DMS53 treated with DMSO at 0.1 percent for 48 hours (cell line): ENCODE results near the gene SPATA16.
"Not testable (repeated sequence)": the region's sequence is repeated elsewhere in the genome, so short reads cannot be mapped to it uniquely, and the experiment has no call there.

Experiments
- DNase-seq: peaks from one replicate; lab custom pipeline; 2025; ENCODE audit not compliant: unreplicated experiment; lab: John Stamatoyannopoulos, UW

SPATA16 gene

GRCh38 chr3:172903642-172904320 is 237.3 kb downstream of the SPATA16 start:
- no peak for DNase-seq

- DNase-seq = no peak
Measured at GRCh38 chr3:172892158-172892557, 248.9 kb downstream of the SPATA16 start.

- no peak for DNase-seq
Measured at GRCh38 chr3:172885704-172886103, 255.3 kb downstream of the SPATA16 start.

- no peak for DNase-seq
Measured at GRCh38 chr3:172882563-172882962, 258.5 kb downstream of the SPATA16 start.

- not testable (repeated sequence) for DNase-seq
Measured at GRCh38 chr3:172879381-172879780, 261.7 kb downstream of the SPATA16 start.

GRCh38 chr3:172877011-172877410 is 264.0 kb downstream of the SPATA16 start:
- DNase-seq = no peak

GRCh38 chr3:172876297-172876696 is 264.7 kb downstream of the SPATA16 start:
- DNase-seq = no peak

GRCh38 chr3:172875039-172875438 is 266.0 kb downstream of the SPATA16 start:
- DNase-seq = no peak

GRCh38 chr3:172869784-172870518 is 271.1 kb downstream of the SPATA16 start:
- no peak for DNase-seq

- DNase-seq = no peak
Measured at GRCh38 chr3:172869368-172869771, 271.7 kb downstream of the SPATA16 start.

- no peak for DNase-seq
Measured at GRCh38 chr3:172868582-172869200, 272.3 kb downstream of the SPATA16 start.

- DNase-seq = not testable (repeated sequence)
Measured at GRCh38 chr3:172866726-172867350, 274.2 kb downstream of the SPATA16 start.

GRCh38 chr3:172859041-172859440 is 282.0 kb downstream of the SPATA16 start:
- no peak for DNase-seq

- DNase-seq = peak; percentile 2
Measured at GRCh38 chr3:172856795-172857742, 284.0 kb downstream of the SPATA16 start.

- no peak for DNase-seq
Measured at GRCh38 chr3:172855037-172855436, 286.0 kb downstream of the SPATA16 start.

- DNase-seq = no peak
Measured at GRCh38 chr3:172853921-172854666, 286.9 kb downstream of the SPATA16 start.

- no peak for DNase-seq
Measured at GRCh38 chr3:172853005-172853404, 288.0 kb downstream of the SPATA16 start.

GRCh38 chr3:172848910-172849309 is 292.1 kb downstream of the SPATA16 start:
- DNase-seq = no peak

GRCh38 chr3:172847292-172847691 is 293.7 kb downstream of the SPATA16 start:
- no peak for DNase-seq

- DNase-seq = no peak
Measured at GRCh38 chr3:172846706-172847105, 294.3 kb downstream of the SPATA16 start.
